NB4 (cell line): ENCODE measurements around the gene ARHGAP22.

Source experiments
- DNase-seq: peaks from one replicate; pipeline ENCODE4 v3.0.0; 2010; ENCODE audit warnings: low read depth
- H3K4me3 ChIP-seq: one replicate; pipeline ENCODE4 v1.5.1; 2011; ENCODE audit warnings: mild to moderate bottlenecking, low read depth, low read length, moderate library complexity
- MYC ChIP-seq: IDR thresholded peaks from 2 replicates; pipeline ENCODE4 v1.6.1; 2011; ENCODE audit warnings: low read depth, low read length
- POLR2A ChIP-seq: IDR thresholded peaks from 2 replicates; pipeline ENCODE4 v1.6.1; 2011; ENCODE audit warnings: mild to moderate bottlenecking; ENCODE audit not compliant: insufficient read length; ENCODE audit errors: extremely low read depth
- TF ChIP-seq, protein P1 (sequence below): IDR thresholded peaks from one replicate; pipeline ENCODE4 v1.5.1; 2012; ENCODE audit warnings: low read depth, low read length
- TF ChIP-seq, protein P2 (sequence below): IDR thresholded peaks from 2 replicates; pipeline ENCODE4 v1.6.1; 2011; ENCODE audit warnings: low read depth, low read length

Gene ARHGAP22

DNA sequence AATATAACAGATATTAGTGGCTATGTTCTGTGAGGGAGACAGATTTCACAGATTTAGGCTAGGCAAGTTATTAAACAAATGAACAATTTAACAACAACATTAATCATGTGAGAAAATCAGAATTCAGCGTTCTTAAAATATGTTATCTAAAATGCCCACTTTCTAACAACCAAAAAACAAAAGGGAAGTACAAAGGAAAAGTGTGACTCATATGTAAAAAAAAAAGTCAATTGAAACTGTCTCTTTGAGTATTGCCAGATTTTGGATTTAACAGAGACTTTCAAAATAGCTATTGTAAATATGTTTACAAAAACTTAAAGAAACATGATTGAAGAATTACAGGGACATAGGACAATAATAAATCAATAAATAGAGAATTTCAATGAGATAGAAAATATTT lies 34.8 kb upstream of the ARHGAP22 start:
- TF ChIP-seq, protein P1, sequence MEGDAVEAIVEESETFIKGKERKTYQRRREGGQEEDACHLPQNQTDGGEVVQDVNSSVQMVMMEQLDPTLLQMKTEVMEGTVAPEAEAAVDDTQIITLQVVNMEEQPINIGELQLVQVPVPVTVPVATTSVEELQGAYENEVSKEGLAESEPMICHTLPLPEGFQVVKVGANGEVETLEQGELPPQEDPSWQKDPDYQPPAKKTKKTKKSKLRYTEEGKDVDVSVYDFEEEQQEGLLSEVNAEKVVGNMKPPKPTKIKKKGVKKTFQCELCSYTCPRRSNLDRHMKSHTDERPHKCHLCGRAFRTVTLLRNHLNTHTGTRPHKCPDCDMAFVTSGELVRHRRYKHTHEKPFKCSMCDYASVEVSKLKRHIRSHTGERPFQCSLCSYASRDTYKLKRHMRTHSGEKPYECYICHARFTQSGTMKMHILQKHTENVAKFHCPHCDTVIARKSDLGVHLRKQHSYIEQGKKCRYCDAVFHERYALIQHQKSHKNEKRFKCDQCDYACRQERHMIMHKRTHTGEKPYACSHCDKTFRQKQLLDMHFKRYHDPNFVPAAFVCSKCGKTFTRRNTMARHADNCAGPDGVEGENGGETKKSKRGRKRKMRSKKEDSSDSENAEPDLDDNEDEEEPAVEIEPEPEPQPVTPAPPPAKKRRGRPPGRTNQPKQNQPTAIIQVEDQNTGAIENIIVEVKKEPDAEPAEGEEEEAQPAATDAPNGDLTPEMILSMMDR = no peak
- TF ChIP-seq MYC (no peak), POLR2A (no peak)
- TF ChIP-seq, protein P2, sequence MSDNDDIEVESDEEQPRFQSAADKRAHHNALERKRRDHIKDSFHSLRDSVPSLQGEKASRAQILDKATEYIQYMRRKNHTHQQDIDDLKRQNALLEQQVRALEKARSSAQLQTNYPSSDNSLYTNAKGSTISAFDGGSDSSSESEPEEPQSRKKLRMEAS = no peak
- H3K4me3 ChIP-seq = no peak overlapping the region
- DNase-seq = no peak

DNA sequence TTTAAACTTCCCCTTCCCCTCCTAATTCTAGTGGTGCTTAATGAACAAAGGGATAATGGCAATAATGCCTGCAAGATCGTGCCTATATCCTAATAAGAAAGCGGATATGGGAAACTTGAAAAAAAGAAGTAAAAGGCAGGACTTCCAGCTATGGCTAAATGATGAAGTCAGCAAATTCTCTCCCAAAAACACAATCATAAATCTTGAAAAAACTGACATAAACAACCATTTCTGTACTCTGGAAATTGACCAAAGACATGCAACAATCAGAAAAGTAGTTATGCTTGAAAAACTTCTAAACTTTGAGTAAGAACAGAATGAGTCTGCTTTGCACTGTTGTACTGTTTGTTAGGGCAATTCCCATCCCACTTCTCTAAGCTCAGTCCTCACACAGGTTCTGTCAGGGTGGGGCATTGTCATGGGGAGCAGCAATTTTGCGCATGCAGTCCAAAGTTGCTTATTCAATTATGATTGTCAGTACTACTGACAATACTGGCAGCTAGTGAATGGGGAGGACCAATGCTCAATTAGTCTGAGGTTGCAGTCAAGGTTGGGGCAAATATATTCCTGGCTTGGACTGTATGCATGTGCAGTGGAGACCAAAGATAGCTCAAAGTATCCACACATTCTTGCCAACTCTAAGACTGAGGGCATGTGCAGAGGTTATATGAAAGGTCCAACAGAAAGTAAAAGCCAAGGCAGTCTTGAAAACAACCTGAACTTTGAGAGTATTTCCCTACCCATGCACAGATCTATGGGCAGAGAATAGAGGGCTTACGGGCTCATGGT lies 34.1 kb upstream of the ARHGAP22 start:
- TF ChIP-seq POLR2A (no peak), MYC (no peak)
- TF ChIP-seq, protein P1 = no peak
- TF ChIP-seq, protein P2 = no peak
- H3K4me3 ChIP-seq = no peak overlapping the region

DNA sequence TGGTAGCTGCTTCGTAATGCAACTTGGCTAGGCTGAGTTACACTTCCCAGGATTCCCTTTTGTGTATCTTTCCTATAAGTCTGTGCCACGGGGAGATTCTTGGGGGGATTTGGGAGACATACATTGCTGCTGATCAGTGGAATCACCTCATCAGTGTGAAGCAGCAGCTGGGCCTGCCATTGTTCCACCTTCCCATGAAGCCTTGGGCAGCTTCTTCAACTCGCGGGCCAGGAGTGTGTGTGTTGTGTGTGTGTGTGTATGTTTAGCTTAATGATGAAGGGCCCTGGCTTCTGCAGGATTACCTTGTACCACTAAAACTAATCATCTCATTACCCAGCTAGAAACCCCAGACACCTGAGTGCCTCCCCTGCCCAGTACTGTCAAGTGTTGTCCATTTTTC lies 33.3 kb upstream of the ARHGAP22 start:
- DNase-seq = no peak
- TF ChIP-seq POLR2A (no peak), MYC (no peak)
- TF ChIP-seq, protein P2 = no peak
- TF ChIP-seq, protein P1 = no peak
- no peak overlapping the region for H3K4me3 ChIP-seq

More for the DNA sequence above, 34.1 kb upstream of the ARHGAP22 start:
- DNase-seq = no peak

DNA sequence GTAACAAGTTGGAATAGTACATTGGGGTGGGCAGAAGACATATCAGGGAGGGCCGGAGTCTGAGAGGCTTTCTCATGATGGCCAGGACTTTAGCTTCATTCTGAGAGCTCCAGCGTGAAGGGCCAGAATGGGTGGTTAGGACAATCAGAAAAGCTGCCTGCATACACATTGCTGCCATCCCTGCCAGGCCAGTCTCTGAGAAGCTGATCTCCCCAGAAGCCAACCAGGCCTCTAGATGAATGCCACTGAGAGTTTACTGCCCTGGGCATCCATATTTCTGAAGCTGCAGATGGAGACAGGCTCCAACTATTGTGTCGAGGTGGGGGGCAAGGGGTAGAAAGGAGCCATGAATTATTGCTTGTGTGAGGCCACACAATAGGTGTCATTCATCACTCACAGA lies 32.0 kb upstream of the ARHGAP22 start:
- H3K4me3 ChIP-seq = no peak overlapping the region
- no peak for DNase-seq
- TF ChIP-seq POLR2A (no peak), MYC (no peak)
- TF ChIP-seq, protein P1 = no peak
- TF ChIP-seq, protein P2 = no peak

DNA sequence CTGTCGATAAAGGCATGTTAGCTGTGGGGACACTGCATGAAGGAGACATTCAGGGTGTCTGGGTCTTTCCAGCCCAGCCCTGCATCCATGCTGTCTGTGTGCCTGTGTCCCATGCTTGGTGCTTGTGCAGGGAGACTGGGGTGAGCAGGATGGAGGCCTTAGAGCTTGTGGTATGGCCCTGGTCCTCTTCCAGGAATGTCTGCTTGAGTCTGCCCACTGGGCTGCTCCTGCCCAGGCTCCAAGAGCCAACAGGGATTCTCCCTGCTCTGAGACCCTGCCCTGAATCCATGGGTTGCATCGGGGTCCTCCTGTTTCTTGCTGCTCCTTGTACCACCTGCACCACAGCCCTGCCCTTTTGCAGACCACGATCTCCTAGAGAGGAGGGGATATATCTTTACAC lies 31.4 kb upstream of the ARHGAP22 start:
- no peak for DNase-seq
- no peak for TF ChIP-seq POLR2A
- no peak for TF ChIP-seq MYC
- TF ChIP-seq, protein P1 = no peak
- TF ChIP-seq, protein P2 = no peak
- H3K4me3 ChIP-seq = no peak overlapping the region
